HCT116 (cell line): ENCODE results near the gene NGEF. TPM values are rescaled to one million over a fixed set of nuclear protein-coding genes. Genes with fewer than 3 reads are reported as not detected.

Experiments
- ATAC-seq: fragments of 200-7000 bp; cut with Tn5 transposase; 2 replicates; pipeline ENCODE4 v1.9.1; 2020; ENCODE audit warnings: mild to moderate bottlenecking, moderate library complexity
- BruUV-seq: library from RNA; stranded (reverse); fragments of 400-500 nt; replicated peaks from 2 replicates; lab custom pipeline; 2021; lab: Mats Ljungman, UMichigan
- CTCF ChIA-PET: fragments of 300-600 bp; sonication (Branson Sonifier 250); formaldehyde crosslinking; loops from one replicate; lab custom pipeline; 2021; ENCODE audit warnings: antibody characterized with exemption; lab: Charles Lee
- POLR2A ChIA-PET: fragments of 300-600, 350-600 bp; sonication (Branson Sonifier 250); formaldehyde crosslinking; loops from one replicate; lab custom pipeline; 2021; ENCODE audit warnings: antibody characterized with exemption; lab: Charles Lee
- RAD21 ChIA-PET, 2 experiments: fragments of 300-600 bp; sonication (Branson Sonifier 250); formaldehyde crosslinking; loops; one replicate each; lab custom pipeline; 2023; ENCODE audit warnings: low total read pairs in 2 of 2; ENCODE audit not compliant: uncharacterized antibody in 2 of 2, unreplicated experiment in 2 of 2, low non-redundant PET in 1 of 2; lab: Charles Lee
- DNase-seq: peaks from one replicate; pipeline ENCODE4 v3.0.0-alpha.2; 2010; ENCODE audit warnings: low read depth, low spot score
- H2AFZ ChIP-seq: fragments of 200-600 bp; shearing (Covaris generic), sonication (generic); 2 replicates; pipeline ENCODE4 v1.6.1; 2017; ENCODE audit warnings: low read depth, mixed run types, mixed read lengths, antibody characterized with exemption, low read length; ENCODE audit not compliant: poor library complexity, severe bottlenecking
- H3K27ac ChIP-seq: 2 replicates; pipeline ENCODE4 v1.5.1; 2012; ENCODE audit warnings: low read depth, low read length
- H3K27me3 ChIP-seq: fragments of 200-600 bp; sonication (generic); 2 replicates; pipeline ENCODE4 v1.6.1; 2016; ENCODE audit warnings: mixed run types, low read length, mixed read lengths; ENCODE audit not compliant: insufficient read depth
- H3K36me3 ChIP-seq, 2 experiments: fragments of 200-500 bp in 1 of 2; fragments of 200-600 bp in 1 of 2; sonication (Bioruptor generic) in 1 of 2; sonication (generic) in 1 of 2; 2 replicates each; pipeline versions ENCODE4 v1.5.1 to v1.6.1; 2014 to 2016; ENCODE audit warnings: low read length in 2 of 2, inconsistent platforms in 1 of 2, mixed read lengths in 1 of 2, mixed run types in 1 of 2; ENCODE audit not compliant: insufficient read depth in 2 of 2, control insufficient read depth in 1 of 2
- H3K4me1 ChIP-seq, 2 experiments: fragments of 200-600 bp in 1 of 2; sonication (generic) in 1 of 2; 2 replicates each; pipeline versions ENCODE4 v1.5.1 to v1.6.1; 2012 to 2017; ENCODE audit warnings: low read length in 2 of 2, inconsistent platforms in 1 of 2, mild to moderate bottlenecking in 1 of 2, mixed read lengths in 1 of 2, mixed run types in 1 of 2, moderate library complexity in 1 of 2; ENCODE audit not compliant: insufficient read depth in 2 of 2, control insufficient read depth in 1 of 2
- H3K4me2 ChIP-seq: fragments of 200-600 bp; sonication (generic); 2 replicates; pipeline ENCODE4 v1.6.1; 2017; ENCODE audit warnings: mixed run types, low read length, mixed read lengths
- H3K4me3 ChIP-seq, 2 experiments: fragments of 200-600 bp in 1 of 2; sonication (generic) in 1 of 2; replicated peaks in 1 of 2; 2 replicates each; pipeline ENCODE4 v1.5.1; 2011 to 2016; ENCODE audit warnings: low read length in 2 of 2, control low read depth in 1 of 2, low read depth in 1 of 2, mild to moderate bottlenecking in 1 of 2, mixed read lengths in 1 of 2, mixed run types in 1 of 2
- H3K79me2 ChIP-seq: fragments of 200-600 bp; sonication (generic); 2 replicates; pipeline ENCODE4 v1.6.1; 2017; ENCODE audit warnings: mild to moderate bottlenecking, mixed run types, low read length, moderate library complexity, mixed read lengths; ENCODE audit not compliant: insufficient read depth
- H3K9ac ChIP-seq: fragments of 200-600 bp; sonication (generic); 2 replicates; pipeline ENCODE4 v1.6.1; 2016; ENCODE audit warnings: low read length, mixed read lengths
- H3K9me2 ChIP-seq: fragments of 200-600 bp; sonication (generic), shearing (Covaris generic); 2 replicates; pipeline ENCODE4 v1.6.1; 2017; ENCODE audit warnings: mixed run types, mild to moderate bottlenecking, moderate library complexity; ENCODE audit not compliant: insufficient read depth
- H3K9me3 ChIP-seq, 2 experiments: fragments of 200-500 bp in 1 of 2; fragments of 200-600 bp in 1 of 2; sonication (Bioruptor generic) in 1 of 2; sonication (generic) in 1 of 2; 2 replicates each; pipeline ENCODE4 v1.6.1; 2014 to 2017; ENCODE audit warnings: low read length in 2 of 2, mixed read lengths in 2 of 2, inconsistent platforms in 1 of 2, low read depth in 1 of 2, mild to moderate bottlenecking in 1 of 2, mixed run types in 1 of 2, moderate library complexity in 1 of 2; ENCODE audit not compliant: control insufficient read depth in 1 of 2, insufficient read depth in 1 of 2
- H4K20me1 ChIP-seq: fragments of 200-600 bp; sonication (generic), shearing (Covaris generic); 2 replicates; pipeline ENCODE4 v1.6.1; 2017; ENCODE audit warnings: mixed run types, mild to moderate bottlenecking, moderate library complexity; ENCODE audit not compliant: insufficient read depth
- CEBPB ChIP-seq: IDR thresholded peaks from 2 replicates; pipeline ENCODE4 v1.6.1; 2012; ENCODE audit warnings: low read depth
- EGR1 ChIP-seq: IDR thresholded peaks from 2 replicates; pipeline ENCODE4 v1.6.1; 2012; ENCODE audit warnings: low read depth
- ELF1 ChIP-seq: IDR thresholded peaks from 2 replicates; pipeline ENCODE4 v1.6.1; 2012; ENCODE audit warnings: low read depth, borderline replicate concordance
- EZH2 ChIP-seq: fragments of 200-600 bp; sonication (generic); IDR thresholded peaks from 2 replicates; pipeline ENCODE4 v1.6.1; 2017; ENCODE audit warnings: antibody characterized with exemption, mixed run types
- EZH2phosphoT487 ChIP-seq: fragments of 200-600 bp; IDR thresholded peaks from 2 replicates; pipeline ENCODE4 v1.6.1; 2018; ENCODE audit warnings: antibody characterized with exemption, borderline replicate concordance
- FOSL1 ChIP-seq: IDR thresholded peaks from 2 replicates; pipeline ENCODE4 v1.6.1; 2012; ENCODE audit warnings: low read depth
- JUND ChIP-seq: IDR thresholded peaks from 2 replicates; pipeline ENCODE4 v1.6.1; 2012
- POLR2AphosphoS5 ChIP-seq: IDR thresholded peaks from 2 replicates; pipeline ENCODE4 v1.6.1; 2011; ENCODE audit warnings: mild to moderate bottlenecking, low read depth, low read length, moderate library complexity
- SP1 ChIP-seq: IDR thresholded peaks from 2 replicates; pipeline ENCODE4 v1.6.1; 2012; ENCODE audit warnings: low read depth
- TCF7L2 ChIP-seq: IDR thresholded peaks from 2 replicates; pipeline ENCODE4 v1.7.0; 2011; ENCODE audit warnings: borderline replicate concordance, inconsistent platforms; ENCODE audit not compliant: insufficient read depth, insufficient read length; ENCODE audit errors: extremely low read depth
- YY1 ChIP-seq: IDR thresholded peaks from 2 replicates; pipeline ENCODE4 v1.6.1; 2011; ENCODE audit warnings: low read length, low read depth, moderate library complexity, mild to moderate bottlenecking; ENCODE audit not compliant: insufficient replicate concordance; ENCODE audit errors: extremely low read depth
- ZFX ChIP-seq: fragments of 450-650 bp; IDR thresholded peaks from 2 replicates; pipeline ENCODE4 v1.6.1; 2017
- intact Hi-C: fragments of 100-400 bp; cut with micrococcal nuclease; formaldehyde crosslinking; loops from 2 replicates; pipeline ENCODE4 v1.10.0; 2022
- total RNA-seq: library from RNA; stranded (reverse); gene quantifications from one replicate; pipeline ENCODE4 v1.2.1, GENCODE V29; 2021; ENCODE audit not compliant: unreplicated experiment
- TF ChIP-seq, protein P1 (sequence below): IDR thresholded peaks from 2 replicates; pipeline ENCODE4 v1.6.1; 2012; ENCODE audit warnings: low read depth

NGEF gene
- total RNA-seq, 1 experiment from 2014 or later = 12.6 TPM

DNA sequence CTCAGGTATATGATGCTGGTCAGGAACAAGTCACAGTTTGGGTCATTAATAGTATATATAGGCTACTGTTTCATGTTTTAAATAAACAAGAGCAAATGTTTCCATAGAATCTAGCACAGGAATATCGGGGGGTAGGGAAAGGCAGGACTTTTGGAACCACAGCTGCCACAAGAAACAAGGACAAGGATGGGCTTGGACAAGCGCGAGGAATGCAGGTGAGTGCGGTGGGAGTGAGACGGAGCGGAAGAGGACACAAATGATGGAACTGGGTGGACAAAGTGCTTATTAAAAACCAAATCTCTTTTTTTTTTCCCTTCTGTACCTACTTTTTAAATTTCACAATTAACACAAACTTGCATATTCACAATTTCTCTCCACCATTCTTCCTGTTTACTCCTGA, 93.9 kb downstream of the NGEF start:
- TF ChIP-seq ZFX = no peak
- no peak for TF ChIP-seq EZH2
- TF ChIP-seq, protein P1, sequence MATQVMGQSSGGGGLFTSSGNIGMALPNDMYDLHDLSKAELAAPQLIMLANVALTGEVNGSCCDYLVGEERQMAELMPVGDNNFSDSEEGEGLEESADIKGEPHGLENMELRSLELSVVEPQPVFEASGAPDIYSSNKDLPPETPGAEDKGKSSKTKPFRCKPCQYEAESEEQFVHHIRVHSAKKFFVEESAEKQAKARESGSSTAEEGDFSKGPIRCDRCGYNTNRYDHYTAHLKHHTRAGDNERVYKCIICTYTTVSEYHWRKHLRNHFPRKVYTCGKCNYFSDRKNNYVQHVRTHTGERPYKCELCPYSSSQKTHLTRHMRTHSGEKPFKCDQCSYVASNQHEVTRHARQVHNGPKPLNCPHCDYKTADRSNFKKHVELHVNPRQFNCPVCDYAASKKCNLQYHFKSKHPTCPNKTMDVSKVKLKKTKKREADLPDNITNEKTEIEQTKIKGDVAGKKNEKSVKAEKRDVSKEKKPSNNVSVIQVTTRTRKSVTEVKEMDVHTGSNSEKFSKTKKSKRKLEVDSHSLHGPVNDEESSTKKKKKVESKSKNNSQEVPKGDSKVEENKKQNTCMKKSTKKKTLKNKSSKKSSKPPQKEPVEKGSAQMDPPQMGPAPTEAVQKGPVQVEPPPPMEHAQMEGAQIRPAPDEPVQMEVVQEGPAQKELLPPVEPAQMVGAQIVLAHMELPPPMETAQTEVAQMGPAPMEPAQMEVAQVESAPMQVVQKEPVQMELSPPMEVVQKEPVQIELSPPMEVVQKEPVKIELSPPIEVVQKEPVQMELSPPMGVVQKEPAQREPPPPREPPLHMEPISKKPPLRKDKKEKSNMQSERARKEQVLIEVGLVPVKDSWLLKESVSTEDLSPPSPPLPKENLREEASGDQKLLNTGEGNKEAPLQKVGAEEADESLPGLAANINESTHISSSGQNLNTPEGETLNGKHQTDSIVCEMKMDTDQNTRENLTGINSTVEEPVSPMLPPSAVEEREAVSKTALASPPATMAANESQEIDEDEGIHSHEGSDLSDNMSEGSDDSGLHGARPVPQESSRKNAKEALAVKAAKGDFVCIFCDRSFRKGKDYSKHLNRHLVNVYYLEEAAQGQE = no peak
- no peak for TF ChIP-seq SP1
- TF ChIP-seq TCF7L2 = no peak
- TF ChIP-seq EZH2phosphoT487 = no peak
- TF ChIP-seq POLR2AphosphoS5 = no peak
- no peak for TF ChIP-seq ELF1
- no peak for TF ChIP-seq CEBPB
- no peak for TF ChIP-seq FOSL1
- TF ChIP-seq EGR1 = no peak
- no peak for TF ChIP-seq JUND
- no peak for TF ChIP-seq YY1

More for the DNA sequence above, 93.9 kb downstream of the NGEF start:
- Histone ChIP-seq H3K9ac (no peak overlapping the region), H3K36me3 (no peaks in the 10 kb centered on the region), H3K4me3 (no peak overlapping the region), H3K4me1 (no peaks in the 10 kb centered on the region), H3K9me3 (no peaks in the 10 kb centered on the region), H2AFZ (no peak overlapping the region), H3K27me3 (no peaks in the 10 kb centered on the region), H3K27ac (no peak overlapping the region), H3K79me2 (no peaks in the 10 kb centered on the region), H3K4me2 (no peak overlapping the region), H4K20me1 (no peaks in the 10 kb centered on the region), H3K9me2 (no peaks in the 10 kb centered on the region)
- intact Hi-C loops = no loop called here
- RAD21 ChIA-PET = no interaction called here
- POLR2A ChIA-PET = no interaction called here
- BruUV-seq = no TSS peak
- ATAC-seq = no peak
- CTCF ChIA-PET = no interaction called here
- no peak for DNase-seq
